22Rv1 (cell line): ENCODE measurements around the gene CHAD.

ENCODE experiments used
- H3K27ac ChIP-seq: fragments of 450-650 bp; 2 replicates; pipeline ENCODE4 v1.5.1; 2017
- CTCF ChIP-seq: fragments of 450-650 bp; IDR thresholded peaks from 2 replicates; pipeline ENCODE4 v1.5.1; 2017; ENCODE audit warnings: mild to moderate bottlenecking
- ZFX ChIP-seq: fragments of 450-650 bp; IDR thresholded peaks from 2 replicates; pipeline ENCODE4 v1.6.1; 2017; ENCODE audit warnings: antibody characterized with exemption, borderline replicate concordance

The CHAD gene

GRCh38 chr17:50460831-50461526, 7.7 kb downstream of the CHAD start:
- H3K27ac ChIP-seq: no peak overlapping the region
- no peak for TF ChIP-seq CTCF
- no peak for TF ChIP-seq ZFX

- TF ChIP-seq CTCF (no peak), ZFX (no peak)
- no peak overlapping the region for H3K27ac ChIP-seq
Measured at GRCh38 chr17:50459756-50460155, 8.9 kb downstream of the CHAD start.

GRCh38 chr17:50458701-50459676, 9.7 kb downstream of the CHAD start:
- H3K27ac ChIP-seq: no peak overlapping the region
- TF ChIP-seq ZFX (no peak), CTCF (no peak)

GRCh38 chr17:50458270-50458669, 10.4 kb downstream of the CHAD start:
- TF ChIP-seq ZFX (no peak), CTCF (no peak)
- H3K27ac ChIP-seq: no peak overlapping the region

- no peak overlapping the region for H3K27ac ChIP-seq
- TF ChIP-seq ZFX (no peak), CTCF (no peak)
Measured at GRCh38 chr17:50457621-50458020, 11.1 kb downstream of the CHAD start.

GRCh38 chr17:50453901-50454300, 14.8 kb downstream of the CHAD start:
- TF ChIP-seq CTCF (no peak), ZFX (no peak)
- no peak overlapping the region for H3K27ac ChIP-seq
